Stimulated activated CD8-positive, alpha-beta memory T cell treated with anti-CD3 and anti-CD28 coated beads, Interleukin-12 subunit alpha, Interleukin-12 subunit beta, amount 100 ng/mL, for 4 hours (primary cell): ENCODE results near the gene KCNH8.

ENCODE experiments used
- DNase-seq: peaks from one replicate; pipeline ENCODE4 v3.0.0-alpha.2; 2020; ENCODE audit warnings: low read depth

KCNH8 gene

GRCh38 chr3:19384868-19385267 is 236.6 kb downstream of the KCNH8 start:
- no peak for DNase-seq

DNA sequence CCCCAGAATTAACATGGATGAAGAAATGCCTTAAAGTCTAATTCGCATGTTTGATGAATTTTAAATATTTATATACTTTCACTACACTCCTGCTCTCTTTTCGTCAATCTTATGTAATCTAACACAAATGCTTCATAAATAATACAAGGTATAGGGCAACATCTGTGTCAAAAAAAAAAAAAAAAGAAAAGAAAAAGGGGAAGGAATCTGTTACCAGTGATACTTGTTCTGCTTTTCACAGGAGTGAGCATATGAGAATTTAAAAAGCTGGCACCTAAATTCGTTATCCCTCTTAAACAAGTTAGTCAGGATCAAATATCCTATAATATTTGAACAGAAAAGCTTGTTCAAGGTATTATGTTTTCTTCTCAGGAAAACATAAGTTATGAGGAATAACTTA is 243.8 kb downstream of the KCNH8 start:
- DNase-seq, result no peak

GRCh38 chr3:19394946-19395345 is 246.6 kb downstream of the KCNH8 start:
- DNase-seq, result no peak

- no peak for DNase-seq
Observed at GRCh38 chr3:19396726-19397125, 248.4 kb downstream of the KCNH8 start.

DNA sequence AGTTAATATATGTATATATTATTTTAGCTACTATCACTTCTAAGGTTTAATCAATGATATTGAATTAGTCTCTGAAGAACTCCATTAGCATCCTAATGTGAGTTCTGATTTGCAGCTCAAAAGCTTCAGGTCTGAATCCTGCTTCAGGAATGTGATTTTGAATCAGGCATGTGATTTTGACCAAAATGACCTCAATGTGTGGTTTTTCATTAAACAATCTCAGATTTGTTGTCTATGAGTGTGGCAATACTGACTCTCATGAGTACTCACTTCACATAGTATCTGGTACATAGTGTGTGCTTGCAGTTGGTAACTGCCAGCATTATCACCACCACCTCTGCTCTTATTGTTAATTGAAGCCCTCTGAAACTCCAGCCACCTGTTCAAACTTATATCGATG is 251.0 kb downstream of the KCNH8 start:
- DNase-seq, result no peak

GRCh38 chr3:19399836-19400235 is 251.5 kb downstream of the KCNH8 start:
- DNase-seq, result no peak

GRCh38 chr3:19420159-19420558 is 271.8 kb downstream of the KCNH8 start:
- no peak for DNase-seq

- no peak for DNase-seq
Observed at GRCh38 chr3:19425825-19426224, 277.5 kb downstream of the KCNH8 start.

GRCh38 chr3:19427422-19428149 is 279.3 kb downstream of the KCNH8 start:
- DNase-seq, result no peak

GRCh38 chr3:19428729-19429128 is 280.4 kb downstream of the KCNH8 start:
- DNase-seq, result no peak

DNA sequence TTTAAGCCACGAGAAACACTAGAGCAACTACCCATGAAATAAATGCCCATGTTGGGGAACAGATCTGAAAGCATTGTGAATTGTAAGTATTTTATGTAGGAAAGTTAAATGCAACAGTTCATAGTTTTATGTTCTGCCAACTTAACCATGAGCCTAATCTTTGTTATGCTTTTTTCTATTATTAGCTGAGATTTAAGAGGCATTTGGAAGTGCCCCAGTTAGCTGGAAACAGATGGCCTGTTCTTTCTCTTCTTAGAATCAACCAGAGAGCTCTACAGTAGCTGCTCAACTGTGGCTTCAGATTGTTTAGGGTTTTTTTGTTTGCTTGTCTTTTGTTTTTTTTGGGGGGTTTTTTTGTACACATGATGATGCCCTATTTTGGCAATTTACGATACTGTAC is 284.4 kb downstream of the KCNH8 start:
- no peak for DNase-seq

DNA sequence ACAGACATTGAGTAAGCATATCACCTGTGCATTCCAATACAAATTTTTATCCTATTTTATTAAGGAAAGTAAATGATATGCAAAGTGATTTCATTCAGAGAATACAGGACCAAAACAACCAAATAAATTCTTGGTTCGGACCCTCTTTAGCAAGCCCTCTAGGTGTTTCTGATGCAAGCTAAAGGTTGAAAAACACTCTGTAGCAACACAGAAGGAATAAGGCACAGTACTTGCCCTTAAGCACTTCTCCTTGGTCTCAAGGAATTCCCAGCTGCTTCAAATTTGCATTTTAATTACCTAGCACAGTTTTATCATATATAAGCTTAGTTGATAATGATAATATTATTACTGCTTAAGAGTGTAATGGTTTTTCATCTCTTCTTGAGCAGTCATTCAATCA is 288.4 kb downstream of the KCNH8 start:
- DNase-seq, result no peak

DNA sequence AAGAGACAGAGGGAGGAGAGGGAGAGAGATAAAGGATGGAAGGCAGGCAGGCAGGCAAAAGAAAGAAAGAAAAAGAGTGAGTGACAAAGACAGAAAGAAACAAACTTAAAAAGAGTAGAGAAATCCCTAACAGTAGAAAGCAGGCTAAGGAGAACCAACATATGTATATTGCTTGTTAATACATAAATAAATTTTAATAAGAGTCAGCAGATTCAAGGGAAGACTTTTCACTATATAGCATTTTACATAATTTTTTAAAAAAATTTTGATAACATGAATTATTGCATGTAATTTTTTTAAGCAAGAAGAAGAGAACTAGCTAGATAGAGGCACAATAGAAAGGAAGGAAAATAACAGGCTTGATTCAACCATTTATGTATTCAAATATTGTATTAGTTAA is 291.6 kb downstream of the KCNH8 start:
- DNase-seq, result no peak

DNA sequence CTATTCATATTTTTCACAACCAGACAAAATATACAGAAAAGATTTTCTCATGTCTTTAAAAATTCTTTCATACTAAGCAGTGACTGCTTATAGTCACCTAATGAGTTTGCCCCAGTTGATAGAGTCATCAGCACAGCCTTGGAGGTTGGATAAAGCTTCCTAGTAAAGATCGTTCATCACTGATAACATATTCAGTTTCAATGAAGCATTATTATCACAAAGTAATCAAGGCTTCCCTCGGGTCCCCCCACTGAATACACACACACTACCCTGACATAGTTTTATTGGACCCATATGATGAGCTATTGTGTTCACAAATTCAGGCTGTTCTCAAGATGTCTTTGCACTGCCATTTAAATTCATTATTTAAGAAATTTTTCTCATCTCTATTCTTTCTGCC is 297.8 kb downstream of the KCNH8 start:
- no peak for DNase-seq

DNA sequence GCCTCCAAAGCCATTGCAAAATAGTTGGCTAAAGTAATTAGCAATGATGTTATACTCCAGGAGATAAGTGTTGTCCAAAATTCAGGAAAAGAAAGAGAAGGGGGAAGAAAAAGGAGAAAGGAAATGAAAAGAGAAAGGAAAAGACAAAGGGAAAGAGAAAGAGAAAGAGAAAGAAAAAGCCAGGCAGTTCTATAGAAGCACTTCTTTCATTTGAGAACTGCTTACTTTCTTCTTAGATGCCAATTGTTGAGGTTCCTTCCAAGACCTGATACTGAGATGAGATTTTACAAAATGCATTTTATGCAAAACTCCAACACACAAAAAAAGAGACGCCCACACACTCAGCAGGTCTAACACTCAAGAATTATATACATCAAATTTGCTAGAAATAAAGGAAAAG is 298.4 kb downstream of the KCNH8 start:
- DNase-seq, result no peak

DNA sequence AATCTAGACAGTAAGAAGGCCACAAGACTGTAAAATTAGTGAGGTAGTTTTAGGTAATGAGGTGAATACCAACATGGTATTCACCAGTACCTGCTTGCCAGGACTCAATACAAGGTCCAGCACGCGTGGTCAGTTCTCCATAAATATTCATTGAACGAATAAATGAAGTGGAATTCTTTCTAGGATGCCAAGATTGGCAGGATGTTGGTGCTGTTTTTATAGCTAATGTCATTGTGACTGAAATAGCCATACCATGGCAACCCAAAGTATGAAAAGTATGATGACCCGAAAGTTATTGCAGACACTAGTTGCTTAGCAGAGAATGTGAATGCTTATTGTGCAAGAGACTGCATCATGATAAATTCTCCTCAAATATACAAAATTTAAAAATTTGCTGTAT is 307.2 kb downstream of the KCNH8 start:
- DNase-seq, result no peak

- no peak for DNase-seq
Observed at GRCh38 chr3:19456738-19457137, 308.4 kb downstream of the KCNH8 start.

DNA sequence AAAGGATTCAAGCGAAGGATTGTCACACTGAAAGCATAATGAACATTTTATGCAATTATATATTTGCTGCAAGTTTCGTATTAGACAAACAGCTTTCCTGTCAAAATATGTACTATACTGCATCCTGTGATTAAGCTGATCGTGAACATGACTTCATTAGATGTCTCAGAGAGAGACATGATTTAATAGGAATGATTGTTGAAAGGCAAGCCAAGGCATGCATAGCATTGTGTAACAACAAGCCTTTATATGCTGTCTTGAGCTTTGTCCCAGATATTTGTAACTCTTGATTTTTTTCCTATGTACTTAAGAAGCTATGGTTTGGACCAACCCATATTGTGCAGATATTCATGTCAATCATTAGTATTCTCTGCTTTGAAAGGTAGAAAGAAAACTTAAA is 309.1 kb downstream of the KCNH8 start:
- DNase-seq, result no peak

GRCh38 chr3:19467761-19468160 is 319.5 kb downstream of the KCNH8 start:
- DNase-seq, result no peak

DNA sequence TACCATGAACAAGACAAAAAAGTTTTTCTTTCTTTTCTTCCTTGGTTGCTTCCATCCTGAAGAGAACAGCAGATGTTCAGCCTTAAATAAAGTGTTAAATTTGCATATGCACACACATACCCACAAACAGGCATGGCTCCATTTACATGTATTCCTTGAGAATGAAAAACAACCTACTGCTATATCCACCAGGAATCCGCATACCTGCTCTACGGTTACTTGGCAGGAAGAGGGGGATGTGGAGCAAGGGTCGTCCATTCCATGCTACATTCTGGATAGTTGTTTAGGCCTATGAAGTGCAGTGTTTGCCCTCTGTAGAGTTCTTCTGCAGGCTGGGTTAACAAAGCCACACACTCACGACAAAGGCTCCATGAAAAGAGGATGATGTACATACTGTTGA is 322.8 kb downstream of the KCNH8 start:
- no peak for DNase-seq

GRCh38 chr3:19473971-19474580 is 325.8 kb downstream of the KCNH8 start:
- no peak for DNase-seq

DNA sequence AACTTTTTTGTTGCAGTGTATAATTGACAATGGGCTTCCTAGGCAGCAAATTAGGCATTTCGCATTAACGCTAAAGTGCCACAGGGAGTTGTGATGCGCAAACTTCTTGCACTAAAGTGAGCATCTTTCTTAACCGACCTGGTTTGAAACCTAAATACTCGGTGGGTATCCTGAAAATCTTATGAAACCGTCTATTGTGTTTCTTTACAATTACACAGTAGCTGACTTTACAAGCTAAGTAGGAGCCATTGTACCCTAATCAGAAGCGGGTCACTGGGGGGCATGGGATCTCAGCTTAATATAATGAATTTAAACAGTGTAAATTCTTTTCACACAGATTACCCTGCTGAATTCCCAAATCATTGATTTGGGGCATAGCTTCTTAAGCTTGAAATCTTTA is 328.0 kb downstream of the KCNH8 start:
- no peak for DNase-seq

GRCh38 chr3:19485267-19485666 is 337.0 kb downstream of the KCNH8 start:
- DNase-seq, result no peak

- DNase-seq, result no peak
Observed at GRCh38 chr3:19487386-19487785, 339.1 kb downstream of the KCNH8 start.
